ENCODE results near the gene PCYOX1L.
"Not testable (repeated sequence)": the region's sequence is repeated elsewhere in the genome, so short reads cannot be mapped to it uniquely, and the experiment has no call there.

PCYOX1L gene

GRCh38 chr5:149391524-149391923 lies 33.7 kb downstream of the PCYOX1L start:
- Histone ChIP-seq H3K79me2 (ENCODE audit: insufficient read depth, low read length) (no peaks in the 10 kb centered on the region), H3K4me1 (ENCODE audit: insufficient read depth, low read length, severe bottlenecking) (no peaks in the 10 kb centered on the region), H3K9me2 (ENCODE audit: low read depth, low read length) (no peaks in the 10 kb centered on the region), H3K4me3 (ENCODE audit: low read depth, low read length, poor library complexity, severe bottlenecking) (no peak overlapping the region), H3K9me3 (ENCODE audit: low read length) (no peaks in the 10 kb centered on the region), H3K9ac (ENCODE audit: low read length) (no peak overlapping the region), H3K27ac (ENCODE audit: low read depth, low read length, poor library complexity, severe bottlenecking) (no peak overlapping the region), H3K27me3 (ENCODE audit: insufficient read depth, low read length) (peaks cover 10% of the 10 kb centered on the region; the same call in 1 of the 2 replicates), H2AFZ (ENCODE audit: low read length) (no peak overlapping the region), H4K20me1 (ENCODE audit: insufficient read depth, low read length) (no peaks in the 10 kb centered on the region), H3F3A (ENCODE audit: insufficient read depth, low read length) (no peaks in the 10 kb centered on the region), H3K36me3 (ENCODE audit: insufficient read depth, low read length) (no peaks in the 10 kb centered on the region), H3K4me2 (ENCODE audit: low read length) (no peak overlapping the region)
- TF ChIP-seq CTCF (IDR thresholded peaks at IDR 0.05; ENCODE audit: low read length) (no peak), EZH2 (IDR thresholded peaks at IDR 0.05; ENCODE audit: borderline replicate concordance, low read length) (no peak)

GRCh38 chr5:149392718-149393117 lies 34.9 kb downstream of the PCYOX1L start:
- Histone ChIP-seq H3K4me3 (ENCODE audit: low read depth, low read length, poor library complexity, severe bottlenecking) (no peak overlapping the region), H3F3A (ENCODE audit: insufficient read depth, low read length) (no peaks in the 10 kb centered on the region), H3K9me2 (ENCODE audit: low read depth, low read length) (no peaks in the 10 kb centered on the region), H3K79me2 (ENCODE audit: insufficient read depth, low read length) (no peaks in the 10 kb centered on the region), H3K27ac (ENCODE audit: low read depth, low read length, poor library complexity, severe bottlenecking) (no peak overlapping the region), H3K4me2 (ENCODE audit: low read length) (no peak overlapping the region), H3K9me3 (ENCODE audit: low read length) (no peaks in the 10 kb centered on the region), H3K4me1 (ENCODE audit: insufficient read depth, low read length, severe bottlenecking) (no peaks in the 10 kb centered on the region), H2AFZ (ENCODE audit: low read length) (no peak overlapping the region), H4K20me1 (ENCODE audit: insufficient read depth, low read length) (no peaks in the 10 kb centered on the region), H3K9ac (ENCODE audit: low read length) (no peak overlapping the region), H3K27me3 (ENCODE audit: insufficient read depth, low read length) (peaks cover 12% of the 10 kb centered on the region; the same call in 1 of the 2 replicates), H3K36me3 (ENCODE audit: insufficient read depth, low read length) (no peaks in the 10 kb centered on the region)
- TF ChIP-seq EZH2 (IDR thresholded peaks at IDR 0.05; ENCODE audit: borderline replicate concordance, low read length) (no peak), CTCF (IDR thresholded peaks at IDR 0.05; ENCODE audit: low read length) (no peak)

- H3K9me2 ChIP-seq (ENCODE audit: low read depth, low read length); H4K20me1 ChIP-seq (ENCODE audit: insufficient read depth, low read length); H3K36me3 ChIP-seq (ENCODE audit: insufficient read depth, low read length); H3F3A ChIP-seq (ENCODE audit: insufficient read depth, low read length); H3K9ac ChIP-seq (ENCODE audit: low read length); H3K9me3 ChIP-seq (ENCODE audit: low read length); H3K4me2 ChIP-seq (ENCODE audit: low read length); H3K27me3 ChIP-seq (ENCODE audit: insufficient read depth, low read length); H3K79me2 ChIP-seq (ENCODE audit: insufficient read depth, low read length); H3K27ac ChIP-seq (ENCODE audit: low read depth, low read length, poor library complexity, severe bottlenecking); H3K4me1 ChIP-seq (ENCODE audit: insufficient read depth, low read length, severe bottlenecking); H3K4me3 ChIP-seq (ENCODE audit: low read depth, low read length, poor library complexity, severe bottlenecking); H2AFZ ChIP-seq (ENCODE audit: low read length): not testable (repeated sequence)
These were observed 37.1 kb downstream of the PCYOX1L start for GRCh38 chr5:149394996-149395395.

GRCh38 chr5:149397530-149397929 lies 39.7 kb downstream of the PCYOX1L start:
- peaks cover 7% of the 10 kb centered on the region; the same call in 1 of the 2 replicates for H3K27me3 ChIP-seq (ENCODE audit: insufficient read depth, low read length)
- no peaks in the 10 kb centered on the region for H3K79me2 ChIP-seq (ENCODE audit: insufficient read depth, low read length)
- H2AFZ ChIP-seq (ENCODE audit: low read length), result no peak overlapping the region
- H3K9me3 ChIP-seq (ENCODE audit: low read length), result no peaks in the 10 kb centered on the region
- no peaks in the 10 kb centered on the region for H3K9me2 ChIP-seq (ENCODE audit: low read depth, low read length)
- H3K27ac ChIP-seq (ENCODE audit: low read depth, low read length, poor library complexity, severe bottlenecking), result no peak overlapping the region
- no peaks in the 10 kb centered on the region for H3F3A ChIP-seq (ENCODE audit: insufficient read depth, low read length)
- no peak overlapping the region for H3K9ac ChIP-seq (ENCODE audit: low read length)
- no peaks in the 10 kb centered on the region for H4K20me1 ChIP-seq (ENCODE audit: insufficient read depth, low read length)
- H3K4me3 ChIP-seq (ENCODE audit: low read depth, low read length, poor library complexity, severe bottlenecking), result no peak overlapping the region
- no peak overlapping the region for H3K4me2 ChIP-seq (ENCODE audit: low read length)
- no peaks in the 10 kb centered on the region for H3K4me1 ChIP-seq (ENCODE audit: insufficient read depth, low read length, severe bottlenecking)
- TF ChIP-seq CTCF (IDR thresholded peaks at IDR 0.05; ENCODE audit: low read length) (no peak), EZH2 (IDR thresholded peaks at IDR 0.05; ENCODE audit: borderline replicate concordance, low read length) (no peak)
- no peaks in the 10 kb centered on the region for H3K36me3 ChIP-seq (ENCODE audit: insufficient read depth, low read length)

- H3K9ac ChIP-seq (ENCODE audit: low read length); H3K36me3 ChIP-seq (ENCODE audit: insufficient read depth, low read length); H4K20me1 ChIP-seq (ENCODE audit: insufficient read depth, low read length); H3K9me2 ChIP-seq (ENCODE audit: low read depth, low read length); H2AFZ ChIP-seq (ENCODE audit: low read length); H3K79me2 ChIP-seq (ENCODE audit: insufficient read depth, low read length); H3K4me3 ChIP-seq (ENCODE audit: low read depth, low read length, poor library complexity, severe bottlenecking); H3K4me1 ChIP-seq (ENCODE audit: insufficient read depth, low read length, severe bottlenecking); H3F3A ChIP-seq (ENCODE audit: insufficient read depth, low read length); H3K27me3 ChIP-seq (ENCODE audit: insufficient read depth, low read length); H3K4me2 ChIP-seq (ENCODE audit: low read length); H3K9me3 ChIP-seq (ENCODE audit: low read length); H3K27ac ChIP-seq (ENCODE audit: low read depth, low read length, poor library complexity, severe bottlenecking): not testable (repeated sequence)
These were observed 41.0 kb downstream of the PCYOX1L start for GRCh38 chr5:149398747-149399266.

Data from OCI-LY1 (cell line).